ENCODE data around the gene DCDC2. TPM values are rescaled to one million over a fixed set of nuclear protein-coding genes. Genes with fewer than 3 reads are reported as not detected.
A peak's percentile ranks its signal among the peaks of the same experiment; 100 is the strongest.

DCDC2 gene
- total RNA-seq, 1 experiment from 2014 or later, result 45.1 TPM

DNA sequence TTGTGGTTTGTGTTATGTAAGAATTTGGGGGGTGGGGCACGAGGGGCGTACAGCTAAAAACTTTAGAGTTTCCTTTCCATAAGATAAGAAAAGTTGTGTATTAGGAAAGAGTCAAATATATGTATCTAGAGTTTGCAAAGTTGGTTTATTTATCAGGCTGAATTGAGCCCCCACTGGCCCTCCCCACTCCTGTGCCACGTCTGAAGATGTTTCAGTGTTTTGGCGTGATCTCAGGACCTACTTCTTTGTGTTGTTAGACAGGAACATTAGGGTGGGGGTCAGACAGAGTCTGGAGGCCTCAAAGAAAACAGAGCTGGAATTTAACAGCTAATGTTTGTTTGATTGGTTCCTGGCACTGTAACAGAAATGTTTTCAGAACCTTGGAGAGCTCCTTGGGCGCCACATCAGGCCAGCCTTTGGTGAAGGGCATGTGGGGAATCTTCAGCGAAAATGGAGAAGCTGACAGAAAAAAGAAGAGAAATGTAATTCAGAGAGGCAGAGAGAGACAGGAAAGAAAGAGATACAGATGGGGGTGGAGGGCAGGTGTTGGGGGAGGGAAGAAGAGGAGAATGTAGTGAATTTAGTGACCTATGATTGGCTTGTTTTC lies 231.2 kb downstream of the DCDC2 start:
- Histone ChIP-seq H3K9me3 (ENCODE audit: low read depth, low read length, poor library complexity, severe bottlenecking) (no peaks in the 10 kb centered on the region), H3K4me3 (ENCODE audit: low read depth, low read length, poor library complexity, severe bottlenecking) (peak overlapping the region; percentile 23), H3K4me1 (ENCODE audit: insufficient read depth, low read length, poor library complexity, severe bottlenecking) (peaks cover 7% of the 10 kb centered on the region), H3K36me3 (ENCODE audit: insufficient read depth, low read length, poor library complexity, severe bottlenecking) (no peaks in the 10 kb centered on the region), H3K27ac (ENCODE audit: low read depth, low read length, poor library complexity, severe bottlenecking) (no peak overlapping the region), H3K27me3 (replicated peaks; ENCODE audit: insufficient read depth, low read depth, low read length, poor library complexity) (peaks cover 42% of the 10 kb centered on the region)
- ChIA-PET POLR2A (ENCODE audit: low non-redundant PET) (interaction anchor here (0.5 to 0.6 kb wide), 2 partner anchors 107 to 333 kb away, joined by 4 read pairs; no protein-coding TSS in a partner anchor), CTCF (interaction anchor here (1.0 kb wide), 1 partner anchor 148 kb away, joined by 10 read pairs; no protein-coding TSS in a partner anchor)
- BruUV-seq (replicated peaks), result no TSS peak
- DNase-seq (ENCODE audit: low spot score), result peak; percentile 85
- TF ChIP-seq, protein P1, sequence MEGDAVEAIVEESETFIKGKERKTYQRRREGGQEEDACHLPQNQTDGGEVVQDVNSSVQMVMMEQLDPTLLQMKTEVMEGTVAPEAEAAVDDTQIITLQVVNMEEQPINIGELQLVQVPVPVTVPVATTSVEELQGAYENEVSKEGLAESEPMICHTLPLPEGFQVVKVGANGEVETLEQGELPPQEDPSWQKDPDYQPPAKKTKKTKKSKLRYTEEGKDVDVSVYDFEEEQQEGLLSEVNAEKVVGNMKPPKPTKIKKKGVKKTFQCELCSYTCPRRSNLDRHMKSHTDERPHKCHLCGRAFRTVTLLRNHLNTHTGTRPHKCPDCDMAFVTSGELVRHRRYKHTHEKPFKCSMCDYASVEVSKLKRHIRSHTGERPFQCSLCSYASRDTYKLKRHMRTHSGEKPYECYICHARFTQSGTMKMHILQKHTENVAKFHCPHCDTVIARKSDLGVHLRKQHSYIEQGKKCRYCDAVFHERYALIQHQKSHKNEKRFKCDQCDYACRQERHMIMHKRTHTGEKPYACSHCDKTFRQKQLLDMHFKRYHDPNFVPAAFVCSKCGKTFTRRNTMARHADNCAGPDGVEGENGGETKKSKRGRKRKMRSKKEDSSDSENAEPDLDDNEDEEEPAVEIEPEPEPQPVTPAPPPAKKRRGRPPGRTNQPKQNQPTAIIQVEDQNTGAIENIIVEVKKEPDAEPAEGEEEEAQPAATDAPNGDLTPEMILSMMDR (conservative IDR thresholded peaks at IDR 0.05; ENCODE audit: low read depth, low read length), result no peak
- no peak for TF ChIP-seq EZH2 (IDR thresholded peaks at IDR 0.05; ENCODE audit: borderline replicate concordance, low read depth, low read length, poor library complexity, severe bottlenecking)
- intact Hi-C loops (cut with micrococcal nuclease; ENCODE audit: unreplicated experiment), result no loop called here

DNA sequence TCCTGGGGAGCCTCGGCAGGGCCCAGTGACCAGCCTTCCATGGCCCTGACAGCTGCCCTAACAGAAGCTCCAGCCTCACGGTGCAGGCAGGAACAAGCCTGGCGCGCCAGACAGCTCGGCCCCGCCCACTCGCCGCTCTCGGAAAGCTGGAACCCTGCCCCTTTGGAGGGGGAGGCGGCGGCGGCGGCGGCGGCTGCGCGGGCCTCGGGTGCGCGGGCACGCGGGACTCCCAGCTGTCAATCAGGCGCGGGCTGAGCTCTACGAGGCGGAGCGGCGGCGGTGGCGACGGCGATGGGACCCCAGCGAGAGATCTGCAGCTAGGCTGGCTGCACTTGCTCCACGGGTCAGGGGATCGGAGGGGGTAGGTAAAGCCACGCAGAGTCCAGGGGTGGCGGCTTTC lies 231.9 kb downstream of the DCDC2 start, which contains the start of gene NRSN1:
Gene NRSN1, plus strand, starts transcription at position 236 of the 400 bp plus-strand sequence. CDS start 8,113 bp downstream, outside the sequence.
- POLR2A ChIA-PET (ENCODE audit: low non-redundant PET), result interaction anchor here (0.6 kb wide), 1 partner anchor 149 kb away, joined by 4 read pairs; no protein-coding TSS in a partner anchor
- H3K4me3 ChIP-seq (ENCODE audit: low read depth, low read length, poor library complexity, severe bottlenecking), result peak within 1 kb of the TSS; percentile 23
- DNase-seq (ENCODE audit: low spot score), result peak; percentile 62
- H3K9me3 ChIP-seq (ENCODE audit: low read depth, low read length, poor library complexity, severe bottlenecking), result no peaks in the 10 kb centered on the region
- TF ChIP-seq, protein P1 (conservative IDR thresholded peaks at IDR 0.05; ENCODE audit: low read depth, low read length), result no peak
- TF ChIP-seq EZH2 (IDR thresholded peaks at IDR 0.05; ENCODE audit: borderline replicate concordance, low read depth, low read length, poor library complexity, severe bottlenecking), result no peak
- no peak within 1 kb of the TSS for H3K27ac ChIP-seq (ENCODE audit: low read depth, low read length, poor library complexity, severe bottlenecking)
- H3K36me3 ChIP-seq (ENCODE audit: insufficient read depth, low read length, poor library complexity, severe bottlenecking), result no peaks in the 10 kb centered on the region
- no TSS peak for BruUV-seq (replicated peaks)
- CTCF ChIA-PET, result no interaction called here
- peaks cover 7% of the 10 kb centered on the region for H3K4me1 ChIP-seq (ENCODE audit: insufficient read depth, low read length, poor library complexity, severe bottlenecking)
- H3K27me3 ChIP-seq (replicated peaks; ENCODE audit: insufficient read depth, low read depth, low read length, poor library complexity), result peaks cover 37% of the 10 kb centered on the region
- intact Hi-C loops (cut with micrococcal nuclease; ENCODE audit: unreplicated experiment), result no loop called here

DNA sequence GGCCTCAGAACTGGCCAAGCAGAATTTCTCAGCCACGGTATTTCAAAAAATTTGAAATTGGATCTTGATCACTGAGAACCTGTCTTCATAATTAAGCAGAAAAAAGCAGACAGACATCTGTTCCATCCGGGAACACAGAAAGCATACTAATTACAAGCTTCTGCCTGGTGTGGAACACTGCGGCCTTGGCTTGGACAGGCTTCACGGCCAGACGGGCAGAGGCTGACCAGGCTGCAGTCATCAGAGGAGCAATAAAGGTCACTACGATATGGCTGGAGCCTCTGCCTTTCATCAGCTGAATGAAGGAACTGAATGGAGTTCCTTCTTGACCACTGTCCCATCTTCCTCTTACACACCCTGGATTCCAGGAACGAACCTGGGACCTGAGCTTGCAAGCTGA lies 235.7 kb downstream of the DCDC2 start:
- Histone ChIP-seq H3K27ac (ENCODE audit: low read depth, low read length, poor library complexity, severe bottlenecking) (no peak overlapping the region), H3K36me3 (ENCODE audit: insufficient read depth, low read length, poor library complexity, severe bottlenecking) (no peaks in the 10 kb centered on the region), H3K27me3 (replicated peaks; ENCODE audit: insufficient read depth, low read depth, low read length, poor library complexity) (peaks cover 24% of the 10 kb centered on the region), H3K4me3 (ENCODE audit: low read depth, low read length, poor library complexity, severe bottlenecking) (no peak overlapping the region), H3K9me3 (ENCODE audit: low read depth, low read length, poor library complexity, severe bottlenecking) (no peaks in the 10 kb centered on the region), H3K4me1 (ENCODE audit: insufficient read depth, low read length, poor library complexity, severe bottlenecking) (peaks cover 7% of the 10 kb centered on the region)
- BruUV-seq (replicated peaks), result no TSS peak
- ChIA-PET POLR2A (ENCODE audit: low non-redundant PET) (no interaction called here), CTCF (interaction anchor here (0.5 kb wide), 1 partner anchor 80 kb away, joined by 3 read pairs; no protein-coding TSS in a partner anchor)
- no peak for DNase-seq (ENCODE audit: low spot score)
- intact Hi-C loops (cut with micrococcal nuclease; ENCODE audit: unreplicated experiment), result no loop called here
- TF ChIP-seq EZH2 (IDR thresholded peaks at IDR 0.05; ENCODE audit: borderline replicate concordance, low read depth, low read length, poor library complexity, severe bottlenecking), result no peak
- TF ChIP-seq, protein P1 (conservative IDR thresholded peaks at IDR 0.05; ENCODE audit: low read depth, low read length), result no peak

Other genes with a start within 250 kb of the DCDC2 start
- gene NRSN1, start 231.8 kb downstream of the DCDC2 start, total RNA-seq (2021), result not detected in 2 replicates
- 46.6 and 49.1 TPM in 2 replicates for gene MRS2, start 44.9 kb upstream of the DCDC2 start, total RNA-seq (2021)
- gene GPLD1, start 131.5 kb upstream of the DCDC2 start, total RNA-seq (2021), result 0.63 and 1.1 TPM in 2 replicates
- gene ALDH5A1, start 136.9 kb upstream of the DCDC2 start, total RNA-seq (2021), result 4.1 and 7.3 TPM in 2 replicates